AG09319 (cell line): ENCODE measurements around the gene ACADS.

Experiments used
- DNase-seq: peaks from one replicate; pipeline ENCODE4 v3.0.0-alpha.2; 2010; ENCODE audit warnings: low read depth; ENCODE audit errors: extremely low read depth
- CTCF ChIP-seq: IDR thresholded peaks from 2 replicates; pipeline ENCODE4 v1.5.1; 2011; ENCODE audit warnings: low read depth, mild to moderate bottlenecking, inconsistent platforms, low read length, moderate library complexity

The ACADS gene

GRCh38 chr12:120733574-120733973, 7.9 kb downstream of the ACADS start:
- no peak for DNase-seq
- no peak for TF ChIP-seq CTCF

- TF ChIP-seq CTCF: no peak
Measured at GRCh38 chr12:120734210-120734609, 8.6 kb downstream of the ACADS start.

GRCh38 chr12:120735181-120735580, 9.6 kb downstream of the ACADS start:
- no peak for DNase-seq
- TF ChIP-seq CTCF: no peak

More at GRCh38 chr12:120734210-120734609, 8.6 kb downstream of the ACADS start:
- DNase-seq: no peak

GRCh38 chr12:120736404-120737331, 11.0 kb downstream of the ACADS start:
- DNase-seq: no peak
- no peak for TF ChIP-seq CTCF

- no peak; the same call in 1 of the 2 replicates for TF ChIP-seq CTCF
- DNase-seq: no peak
Measured at GRCh38 chr12:120737557-120738251, 12.1 kb downstream of the ACADS start.

GRCh38 chr12:120738252-120739030, 12.8 kb downstream of the ACADS start:
- DNase-seq: no peak
- no peak for TF ChIP-seq CTCF
